IMR-90 (cell line): ENCODE results near the gene SCN4A. TPM values are rescaled to one million over a fixed set of nuclear protein-coding genes. Genes with fewer than 3 reads are reported as not detected.
"Not testable (repeated sequence)": the region's sequence is repeated elsewhere in the genome, so short reads cannot be mapped to it uniquely, and the experiment has no call there.

Experiments
- ATAC-seq: fragments of 200-7000 bp; cut with Tn5 transposase; 2 replicates; pipeline ENCODE4 v1.9.1; 2020; ENCODE audit warnings: low read depth, mild to moderate bottlenecking, moderate library complexity
- BruUV-seq: library from RNA; stranded (reverse); fragments of 400-500 nt; replicated peaks from 2 replicates; lab custom pipeline; 2021; lab: Mats Ljungman, UMichigan
- CTCF ChIA-PET: fragments of 300-600 bp; formaldehyde crosslinking; extraction: SDS; loops from one replicate; lab custom pipeline; 2021; ENCODE audit warnings: antibody characterized with exemption; lab: Yijun Ruan, JAX
- POLR2A ChIA-PET: fragments of 300-600 bp; sonication (Branson Sonifier 250); formaldehyde crosslinking; loops from one replicate; lab custom pipeline; 2022; ENCODE audit warnings: antibody characterized with exemption; ENCODE audit not compliant: unreplicated experiment; lab: Charles Lee
- DNase-seq: peaks from one replicate; pipeline ENCODE4 v3.0.0; 2013
- H2AFZ ChIP-seq: replicated peaks from 2 replicates; pipeline ENCODE3; 2013; ENCODE audit warnings: low read length, mild to moderate bottlenecking; ENCODE audit not compliant: poor library complexity
- H2AK5ac ChIP-seq: 2 replicates; pipeline ENCODE4 v1.6.1; 2013; ENCODE audit warnings: low read depth, low read length, inconsistent platforms
- H2AK9ac ChIP-seq: replicated peaks from 2 replicates; pipeline ENCODE3; 2013; ENCODE audit warnings: mild to moderate bottlenecking, low read depth, low read length, moderate library complexity; ENCODE audit not compliant: poor library complexity
- H2BK120ac ChIP-seq: 2 replicates; pipeline ENCODE4 v1.6.1; 2013; ENCODE audit warnings: low read depth, low read length, inconsistent platforms
- H2BK15ac ChIP-seq: 3 replicates; pipeline ENCODE4 v1.6.1; 2013; ENCODE audit warnings: low read depth, low read length, inconsistent platforms
- H2BK20ac ChIP-seq: 2 replicates; pipeline ENCODE4 v1.6.1; 2013; ENCODE audit warnings: low read depth, mild to moderate bottlenecking, inconsistent platforms, low read length, moderate library complexity
- H2BK5ac ChIP-seq: 2 replicates; pipeline ENCODE4 v1.6.1; 2013; ENCODE audit warnings: mild to moderate bottlenecking, low read depth, low read length, inconsistent platforms; ENCODE audit not compliant: poor library complexity, severe bottlenecking
- H3K14ac ChIP-seq: replicated peaks from 2 replicates; pipeline ENCODE4 v1.6.1; 2013; ENCODE audit warnings: low read depth, low read length, inconsistent platforms
- H3K18ac ChIP-seq: 2 replicates; pipeline ENCODE4 v1.6.1; 2013; ENCODE audit warnings: low read depth, low read length, control low read depth
- H3K23ac ChIP-seq: 2 replicates; pipeline ENCODE4 v1.6.1; 2013; ENCODE audit warnings: low read depth, low read length, inconsistent platforms
- H3K27ac ChIP-seq: 2 replicates; pipeline ENCODE4 v1.5.1; 2013; ENCODE audit warnings: mild to moderate bottlenecking, control low read depth, low read length; ENCODE audit not compliant: insufficient read depth
- H3K27me3 ChIP-seq: 2 replicates; pipeline ENCODE4 v1.6.1; 2013; ENCODE audit warnings: low read length; ENCODE audit not compliant: control insufficient read depth, insufficient read depth
- H3K36me3 ChIP-seq: 2 replicates; pipeline ENCODE4 v1.6.1; 2013; ENCODE audit warnings: low read length, mixed read lengths; ENCODE audit not compliant: control insufficient read depth, insufficient read depth
- H3K4ac ChIP-seq: 2 replicates; pipeline ENCODE4 v1.6.1; 2013; ENCODE audit warnings: low read depth, low read length, inconsistent platforms
- H3K4me1 ChIP-seq: 2 replicates; pipeline ENCODE4 v1.6.1; 2013; ENCODE audit warnings: low read length, mixed read lengths; ENCODE audit not compliant: control insufficient read depth, insufficient read depth
- H3K4me2 ChIP-seq: 2 replicates; pipeline ENCODE4 v1.6.1; 2013; ENCODE audit warnings: low read depth, mild to moderate bottlenecking, control low read depth, low read length, moderate library complexity
- H3K4me3 ChIP-seq: 2 replicates; pipeline ENCODE4 v1.5.1; 2013; ENCODE audit warnings: low read depth, mild to moderate bottlenecking, control low read depth, low read length, moderate library complexity; ENCODE audit not compliant: insufficient read depth
- H3K56ac ChIP-seq: 2 replicates; pipeline ENCODE4 v1.6.1; 2013; ENCODE audit warnings: low read length, inconsistent platforms; ENCODE audit not compliant: insufficient read depth; ENCODE audit errors: extremely low read depth
- H3K79me1 ChIP-seq, 2 experiments: 2 replicates each; pipeline ENCODE4 v1.6.1; 2013; ENCODE audit warnings: low read length in 2 of 2, inconsistent platforms in 1 of 2, low read depth in 1 of 2
- H3K9ac ChIP-seq: 2 replicates; pipeline ENCODE4 v1.6.1; 2013; ENCODE audit warnings: low read depth, low read length, control low read depth
- H3K9me1 ChIP-seq: 2 replicates; pipeline ENCODE4 v1.6.1; 2013; ENCODE audit warnings: low read length, inconsistent platforms; ENCODE audit not compliant: insufficient read depth
- H3K9me3 ChIP-seq: 2 replicates; pipeline ENCODE4 v1.6.1; 2013; ENCODE audit warnings: low read length; ENCODE audit not compliant: control insufficient read depth, insufficient read depth
- H4K20me1 ChIP-seq: 2 replicates; pipeline ENCODE4 v1.6.1; 2013; ENCODE audit warnings: low read length, inconsistent platforms; ENCODE audit not compliant: insufficient read depth
- H4K5ac ChIP-seq: 2 replicates; pipeline ENCODE4 v1.6.1; 2013; ENCODE audit warnings: mild to moderate bottlenecking, low read depth, low read length, control low read depth
- H4K8ac ChIP-seq, 2 experiments: 2 replicates each; pipeline ENCODE4 v1.6.1; 2013; ENCODE audit warnings: low read depth in 2 of 2, low read length in 2 of 2, control low read depth in 1 of 2, inconsistent platforms in 1 of 2
- H4K91ac ChIP-seq: 2 replicates; pipeline ENCODE4 v1.6.1; 2013; ENCODE audit warnings: low read depth, low read length, inconsistent platforms; ENCODE audit not compliant: insufficient read depth
- WGBS, 2 experiments: methylation state at CpG; one replicate each; pipeline versions ENCODE4 v1.1.5 to v1.1.7; 2013; ENCODE audit warnings: missing lambda C conversion rate in 2 of 2; ENCODE audit not compliant: insufficient read length in 1 of 2; ENCODE audit errors: extremely low coverage in 2 of 2; 5-methylcytosine and 5-hydroxymethylcytosine counted together
- dilution Hi-C: fragments of 300-500 bp; cut with HindIII; formaldehyde crosslinking; loops from one replicate; pipeline ENCODE4 v1.14.3; 2018; ENCODE audit warnings: low sequenced_read_pairs; ENCODE audit not compliant: unreplicated experiment
- in situ Hi-C: fragments of 300-500 bp; cut with MboI; formaldehyde crosslinking; loops from 3 replicates; pipeline ENCODE4 v1.14.3; 2019; ENCODE audit warnings: low sequenced_read_pairs, inconsistent platforms, mixed read lengths
- intact Hi-C: fragments of 100-400 bp; cut with micrococcal nuclease; formaldehyde crosslinking; loops from 2 replicates; pipeline ENCODE4 v1.10.0; 2022
- polyA plus RNA-seq, 3 experiments: library from polyadenylated mRNA; depleted of rRNA; stranded (reverse); fragments of >200 nt; gene quantifications; 2 replicates each; pipeline ENCODE4 v1.2.3, GENCODE V29; 2012; ENCODE audit warnings: low replicate concordance in 1 of 3
- total RNA-seq: library from RNA; depleted of rRNA; stranded (reverse); fragments of >200 nt; gene quantifications from 2 replicates; pipeline ENCODE4 v1.2.3, GENCODE V29; 2012

SCN4A gene
- total and polyA plus RNA-seq, 2 of the 4 experiments (the other 2 are of a cell fraction): not detected

GRCh38 chr17:63918789-63919305 lies 53.9 kb downstream of the SCN4A start, which contains the start of gene GH1:
Gene GH1 (minus strand): TSS chr17:63918839. CDS start chr17:63918776, 63 bp downstream.
- H3K4me3 ChIP-seq, H3K18ac ChIP-seq, H3K9me3 ChIP-seq, H2BK20ac ChIP-seq, H3K4me1 ChIP-seq, H4K91ac ChIP-seq, H3K36me3 ChIP-seq, H2BK120ac ChIP-seq, H3K27ac ChIP-seq, H3K56ac ChIP-seq, ATAC-seq, H3K4ac ChIP-seq, H3K4me2 ChIP-seq, DNase-seq, H4K20me1 ChIP-seq, H3K9ac ChIP-seq, H3K14ac ChIP-seq, BruUV-seq, H2BK15ac ChIP-seq, H2AK5ac ChIP-seq, dilution Hi-C loops, POLR2A ChIA-PET, H3K23ac ChIP-seq, H4K5ac ChIP-seq, H2AK9ac ChIP-seq, H2BK5ac ChIP-seq, H4K8ac ChIP-seq, H3K9me1 ChIP-seq, H3K79me1 ChIP-seq: not testable (repeated sequence)
- in situ Hi-C loops (loop anchor here (5.0 to 10.0 kb wide), 3 partner anchors 106 to 366 kb away; partner anchors contain the start of genes ERN1 and ICAM2), intact Hi-C loops (loop anchor here (1.0 to 10.0 kb wide), 5 partner anchors 27 to 366 kb away; no protein-coding TSS in a partner anchor)
- no CpG with 5 or more reads among the region's 10 CpGs for WGBS, 2 experiments
- CTCF ChIA-PET: interaction anchor here (0.7 to 2.7 kb wide), 10 partner anchors 10 to 215 kb away, joined by 3 to 21 read pairs (median 5); partner anchors contain the start of gene ICAM2
- Histone ChIP-seq H2AFZ (peak within 1 kb of the TSS; percentile 2), H3K27me3 (peaks cover 29% of the 10 kb centered on the region)
